NCI-H1436 (cell line): ENCODE results near the gene NBEAL2.

Experiments
- DNase-seq: peaks from one replicate; lab custom pipeline; 2025; lab: John Stamatoyannopoulos, UW

Gene NBEAL2

DNA sequence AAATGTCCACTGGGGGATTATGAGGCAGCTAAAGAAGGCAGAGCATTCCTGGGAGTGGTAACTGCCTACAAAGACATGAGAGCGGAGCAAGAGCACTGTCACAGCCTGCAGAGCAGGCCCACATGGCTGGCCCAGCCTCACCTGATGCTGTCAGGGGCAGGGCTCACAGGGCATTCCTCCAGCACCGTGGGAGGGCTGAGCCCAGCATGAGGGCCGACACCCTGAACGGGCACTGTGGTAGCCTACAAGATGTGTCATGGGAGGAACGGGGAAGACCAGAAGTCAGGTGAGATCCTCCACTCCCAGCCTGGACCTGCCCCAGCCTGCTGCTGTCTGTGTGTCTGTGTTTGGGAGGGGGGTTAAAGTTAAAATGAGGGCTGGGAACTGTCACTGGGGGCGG, 33.0 kb upstream of the NBEAL2 start:
- no peak for DNase-seq

- no peak for DNase-seq
These were observed 32.5 kb upstream of the NBEAL2 start for GRCh38 chr3:46946856-46947545.

GRCh38 chr3:46947546-46947901, 31.9 kb upstream of the NBEAL2 start:
- no peak for DNase-seq

- DNase-seq: no peak
These were observed 31.3 kb upstream of the NBEAL2 start for GRCh38 chr3:46947981-46948791.

DNA sequence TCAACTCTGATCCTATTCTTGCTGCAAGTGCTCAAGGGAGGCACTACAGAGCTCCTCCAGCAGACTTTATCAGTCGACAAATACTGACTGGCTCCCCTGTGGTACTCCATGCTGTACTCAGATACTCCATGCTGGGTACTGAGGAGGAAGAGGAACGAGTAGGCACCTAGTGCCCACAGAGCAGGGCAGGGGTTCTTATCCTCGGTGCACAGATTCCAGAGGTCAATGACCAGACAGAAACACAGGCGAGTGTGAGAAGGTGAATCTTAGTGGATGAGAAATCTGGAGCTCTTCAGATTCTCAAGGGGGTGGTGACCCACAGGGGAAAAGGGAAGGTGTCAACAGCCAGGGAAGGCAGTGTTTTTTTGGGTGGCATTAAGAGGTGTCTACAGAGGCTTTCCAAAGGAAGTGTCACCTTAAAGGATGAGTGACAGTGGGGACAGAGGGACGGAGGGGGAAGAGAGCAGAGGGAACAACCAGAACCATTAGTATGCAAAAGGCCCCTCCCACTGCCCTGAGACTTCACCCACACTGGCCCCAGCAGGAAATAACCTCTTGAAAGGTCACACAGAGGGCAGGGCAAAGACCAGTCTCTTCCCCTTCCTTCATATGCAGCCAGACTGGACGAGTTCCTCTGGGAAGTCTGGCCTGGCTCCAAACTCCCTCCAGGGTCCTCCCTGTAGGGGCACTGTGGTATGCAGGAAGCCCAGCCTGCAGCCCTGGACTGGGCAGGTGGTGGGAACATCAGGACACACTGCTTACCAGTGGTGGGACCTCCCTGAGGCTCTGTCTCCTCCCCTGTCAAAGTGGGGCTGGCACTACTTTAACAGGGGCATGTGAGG, 30.4 kb upstream of the NBEAL2 start:
- DNase-seq: no peak

- DNase-seq: no peak
These were observed 29.3 kb upstream of the NBEAL2 start for GRCh38 chr3:46950177-46950576.

DNA sequence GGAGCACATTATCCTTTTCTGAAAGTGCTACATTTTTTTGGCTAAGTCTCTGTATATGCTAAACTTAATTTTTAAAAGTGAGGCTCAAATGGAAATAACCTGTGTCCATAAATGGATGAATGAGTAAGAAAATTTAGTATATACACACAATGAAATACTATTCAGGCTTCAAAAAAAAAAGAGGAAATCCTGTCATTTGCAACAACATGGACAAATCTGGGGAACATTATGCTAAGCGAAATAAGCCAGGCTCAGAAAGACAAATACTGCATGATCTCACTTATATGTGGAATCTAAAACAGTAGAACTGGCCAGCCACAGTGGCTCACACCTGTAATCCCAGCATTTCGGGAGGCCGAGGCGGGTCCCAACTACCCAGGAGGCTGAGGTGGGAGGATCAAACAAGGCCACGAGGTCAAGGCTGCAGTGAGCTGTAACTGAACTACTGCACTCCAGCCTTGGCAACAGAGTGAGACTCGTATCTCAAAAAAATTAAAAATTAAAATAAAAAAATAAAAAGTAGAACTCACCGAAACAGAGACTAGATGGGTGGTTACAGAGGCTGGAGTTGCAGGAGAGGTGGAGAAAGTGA, 28.7 kb upstream of the NBEAL2 start:
- no peak for DNase-seq

GRCh38 chr3:46952813-46953212, 26.7 kb upstream of the NBEAL2 start:
- DNase-seq: no peak

GRCh38 chr3:46953234-46954010, 26.0 kb upstream of the NBEAL2 start:
- DNase-seq: no peak

DNA sequence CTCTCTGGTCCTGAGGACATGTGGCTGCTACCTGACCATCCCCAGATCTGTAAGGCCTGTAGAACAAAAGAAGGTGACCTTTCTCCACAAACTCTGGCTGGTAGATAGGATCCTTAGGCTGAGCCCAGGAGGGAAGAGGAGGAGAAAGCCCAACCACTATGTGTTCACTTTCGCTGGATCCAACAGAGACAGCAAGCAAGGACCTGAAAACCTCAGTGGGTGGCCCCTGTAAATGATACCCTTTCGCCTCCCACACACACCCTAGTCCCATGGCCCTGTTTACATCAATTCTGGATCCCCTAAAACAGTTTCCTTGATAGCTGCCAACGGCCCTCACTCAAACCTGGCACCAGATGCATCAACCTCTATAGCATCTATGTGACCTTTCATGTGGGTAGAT, 25.3 kb upstream of the NBEAL2 start:
- no peak for DNase-seq

DNA sequence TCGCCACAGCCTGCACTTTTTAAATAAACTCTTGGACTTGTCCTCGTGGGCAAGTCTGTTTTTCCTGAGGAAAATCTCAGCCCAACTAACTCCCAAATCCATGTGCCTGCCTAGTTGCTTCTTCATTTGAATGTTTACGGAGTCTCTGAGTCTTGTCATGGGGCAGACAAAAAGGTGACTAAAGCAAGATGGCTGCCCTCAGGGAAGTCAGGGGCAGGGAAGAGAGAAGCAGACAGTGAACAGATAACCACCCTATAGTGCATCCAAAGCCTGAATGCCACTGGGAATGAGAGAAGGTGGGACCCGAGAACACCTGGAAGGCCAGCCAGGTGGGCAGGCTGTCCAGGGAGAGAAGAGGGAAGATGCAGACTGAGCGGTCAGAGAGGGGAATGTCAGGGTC, 24.3 kb upstream of the NBEAL2 start:
- no peak for DNase-seq

- DNase-seq: no peak
These were observed 23.6 kb upstream of the NBEAL2 start for GRCh38 chr3:46955801-46956259.

DNA sequence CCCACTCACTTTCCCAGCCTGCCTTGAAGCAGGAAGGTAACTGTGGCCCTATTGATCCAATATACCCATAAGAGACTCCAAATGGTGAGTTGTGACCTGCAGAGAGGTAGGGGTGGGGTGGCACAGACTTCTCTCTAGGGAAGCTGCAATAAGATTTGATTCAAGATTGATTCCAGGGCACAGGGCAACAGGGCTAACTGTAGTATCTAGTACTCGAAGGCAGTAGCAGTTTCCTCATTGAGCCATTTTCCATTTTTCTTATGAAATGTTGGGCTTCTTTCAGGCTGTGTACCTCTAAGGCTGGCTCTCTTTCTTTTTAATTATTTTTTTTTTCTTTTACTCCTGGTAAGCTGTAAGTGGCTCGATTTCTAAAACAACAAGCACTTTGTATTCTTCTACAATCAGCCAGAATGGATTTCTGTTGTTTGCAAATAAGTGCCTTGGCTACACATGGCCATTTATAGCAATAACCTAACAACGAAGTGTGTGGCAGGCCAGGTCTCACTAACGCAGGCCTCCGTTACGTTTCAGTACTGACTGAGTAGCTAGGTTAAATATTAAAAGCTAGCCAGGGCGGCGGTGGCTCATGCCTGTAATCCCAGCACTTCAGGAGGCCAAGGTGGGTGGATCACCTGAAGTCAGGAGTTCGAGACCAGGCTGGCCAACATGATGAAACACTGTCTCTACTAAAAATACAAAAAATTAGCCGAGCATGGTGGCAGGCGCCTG, 22.2 kb upstream of the NBEAL2 start:
- DNase-seq: no peak

DNA sequence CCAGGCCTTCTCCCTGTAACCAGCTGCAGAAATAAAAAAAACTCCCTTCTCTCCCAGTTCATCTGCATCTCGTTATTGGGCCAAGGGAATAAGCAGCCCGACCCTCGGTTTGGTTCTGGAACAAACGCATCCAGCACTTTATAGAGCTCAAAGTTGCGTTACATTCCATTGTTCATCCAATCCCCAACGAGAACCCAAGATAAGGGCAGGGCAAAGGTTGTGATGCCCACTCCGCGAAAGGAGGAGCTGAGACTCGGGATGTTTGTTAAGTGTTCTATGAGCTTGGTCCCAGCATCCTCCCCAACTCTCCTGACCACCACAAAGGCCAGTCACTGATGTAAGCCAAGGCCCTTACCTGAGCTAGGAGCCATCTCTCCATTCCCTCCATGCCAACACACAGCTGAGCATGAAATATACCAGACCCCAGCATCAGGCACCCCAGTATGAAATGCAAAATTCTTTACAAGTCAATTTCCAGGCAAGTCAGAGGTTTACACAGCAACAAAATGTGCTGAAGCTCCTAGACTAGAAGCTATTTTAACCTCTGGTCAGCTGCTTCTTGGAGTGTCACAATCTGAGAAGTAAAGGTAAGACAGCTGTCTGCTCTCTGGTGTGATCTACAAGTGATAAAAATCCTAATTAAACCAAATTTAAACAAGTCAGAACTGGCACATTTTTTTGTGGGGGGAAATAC, 20.9 kb upstream of the NBEAL2 start:
- DNase-seq: no peak

GRCh38 chr3:46959161-46959511, 20.3 kb upstream of the NBEAL2 start:
- no peak for DNase-seq

- no peak for DNase-seq
These were observed 19.3 kb upstream of the NBEAL2 start for GRCh38 chr3:46960081-46960701.

- no peak for DNase-seq
These were observed 18.6 kb upstream of the NBEAL2 start for GRCh38 chr3:46960835-46961234.

DNA sequence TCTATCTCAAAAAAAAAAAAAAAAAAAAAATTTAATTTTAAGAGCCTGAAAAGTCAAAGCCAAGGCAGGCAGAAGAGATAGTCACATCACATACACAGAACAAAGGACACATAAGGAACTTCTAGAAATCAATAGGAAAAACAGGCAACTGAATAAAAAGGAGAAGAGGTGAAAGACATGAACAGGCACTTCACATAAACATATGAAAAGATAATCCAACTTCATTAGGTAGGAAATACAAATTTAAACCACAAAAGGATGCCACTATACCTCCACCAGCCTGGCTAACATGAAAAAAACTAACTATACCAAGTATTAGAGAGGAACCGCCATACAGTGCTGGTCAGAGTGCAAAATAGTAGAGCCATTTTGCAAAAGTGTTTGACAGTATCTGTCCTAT, 17.0 kb upstream of the NBEAL2 start:
- DNase-seq: no peak

GRCh38 chr3:46962990-46963389, 16.5 kb upstream of the NBEAL2 start:
- DNase-seq: no peak
